Vagina (tissue), 2 donors: ENCODE measurements around the gene KIAA0513. TPM values are rescaled to one million over a fixed set of nuclear protein-coding genes. Genes with fewer than 3 reads are reported as not detected.

ENCODE experiments used
- DNase-seq, 2 donors: peaks; one replicate each; pipeline ENCODE4 v3.0.0-alpha.2; 2017; ENCODE audit errors: extremely low spot score in 2 of 2
- H3K27ac ChIP-seq: fragments of 200-600 bp; sonication (generic); one replicate; pipeline ENCODE4 v1.5.1; 2019
- H3K27me3 ChIP-seq: fragments of 200-600 bp; sonication (generic); one replicate; pipeline ENCODE4 v1.5.1; 2019
- H3K36me3 ChIP-seq, 2 donors: fragments of 200-600 bp; sonication (generic); one replicate each; pipeline ENCODE4 v1.5.1; 2017 to 2019
- H3K4me1 ChIP-seq: fragments of 200-600 bp; sonication (generic); one replicate; pipeline ENCODE4 v1.5.1; 2019
- H3K4me3 ChIP-seq, 2 donors: fragments of 200-600 bp; sonication (generic); 1 replicate in 1 of 2; 2 replicates in 1 of 2; pipeline ENCODE4 v1.5.1; 2016 to 2019
- H3K9me3 ChIP-seq: fragments of 200-600 bp; sonication (generic); one replicate; pipeline ENCODE4 v1.5.1; 2019
- CTCF ChIP-seq, 3 experiments: fragments of 450-650 bp in 2 of 3; fragments of 200-600 bp in 1 of 3; sonication (generic) in 1 of 3; IDR thresholded peaks; one replicate each; pipeline ENCODE4 v1.5.1; 2017 to 2019; ENCODE audit warnings: antibody characterized with exemption in 3 of 3, mild to moderate bottlenecking in 2 of 3, moderate library complexity in 2 of 3
- POLR2A ChIP-seq, 2 donors: fragments of 450-650 bp; IDR thresholded peaks; one replicate each; pipeline ENCODE4 v1.6.1; 2017; ENCODE audit warnings: antibody characterized with exemption in 2 of 2, mild to moderate bottlenecking in 2 of 2, moderate library complexity in 2 of 2
- POLR2AphosphoS5 ChIP-seq, 2 donors: sonication (generic); formaldehyde crosslinking; IDR thresholded peaks; one replicate each; pipeline ENCODE4 v1.9.0; 2017; ENCODE audit warnings: antibody characterized with exemption in 2 of 2, mild to moderate bottlenecking in 2 of 2, low read depth in 1 of 2; ENCODE audit not compliant: insufficient read depth in 1 of 2
- intact Hi-C: fragments of 100-400 bp; cut with DNase I; formaldehyde crosslinking; loops from one replicate; pipeline ENCODE4 v1.15.1; 2023
- total RNA-seq: library from RNA; depleted of rRNA; stranded (reverse); fragments of >200 nt; gene quantifications from one replicate; pipeline ENCODE4 v1.2.3, GENCODE V29; 2016

Gene KIAA0513
- 26.8 TPM for total RNA-seq

GRCh38 chr16:85027349-85027957, at the start of gene KIAA0513:
Gene KIAA0513, plus strand, starts transcription at chr16:85027795. Its CDS starts 39,277 bp downstream, at chr16:85067072.
- no peaks in the 10 kb centered on the region for H3K9me3 ChIP-seq
- no peak for DNase-seq
- peaks cover 34% of the 10 kb centered on the region for H3K4me1 ChIP-seq
- peak within 1 kb of the TSS; percentile 62 to 76 for H3K4me3 ChIP-seq
- H3K36me3 ChIP-seq = no peaks in the 10 kb centered on the region
- H3K27me3 ChIP-seq = no peaks in the 10 kb centered on the region
- intact Hi-C loops = loop anchor here (10.0 kb wide), 1 partner anchor 1513 kb away; no protein-coding TSS in a partner anchor
- H3K27ac ChIP-seq = peak within 1 kb of the TSS; percentile 90
- peak; percentile 82 to 98 for TF ChIP-seq POLR2A (IDR thresholded peaks at IDR 0.05)
- TF ChIP-seq POLR2AphosphoS5 (IDR thresholded peaks at IDR 0.05; ENCODE audit: insufficient read depth in 1 of 2, low read depth in 1 of 2) = peak; percentile 65 to 99
- TF ChIP-seq CTCF (IDR thresholded peaks at IDR 0.05) = peak in 2 of 3 experiments; percentile 23 to 31

GRCh38 chr16:84979516-84979915, 48.1 kb upstream of the KIAA0513 start:
- TF ChIP-seq POLR2AphosphoS5 (IDR thresholded peaks at IDR 0.05; ENCODE audit: insufficient read depth in 1 of 2, low read depth in 1 of 2) (no peak), CTCF (IDR thresholded peaks at IDR 0.05) (no peak), POLR2A (IDR thresholded peaks at IDR 0.05) (no peak)
- no peaks in the 10 kb centered on the region for H3K27me3 ChIP-seq
- peaks cover 15% of the 10 kb centered on the region for H3K4me1 ChIP-seq
- no peak overlapping the region for H3K4me3 ChIP-seq
- H3K36me3 ChIP-seq = peaks cover 0 to 56% of the 10 kb centered on the region in 2 donors
- intact Hi-C loops = no loop called here
- DNase-seq = no peak
- H3K27ac ChIP-seq = no peak overlapping the region
- no peaks in the 10 kb centered on the region for H3K9me3 ChIP-seq

DNA sequence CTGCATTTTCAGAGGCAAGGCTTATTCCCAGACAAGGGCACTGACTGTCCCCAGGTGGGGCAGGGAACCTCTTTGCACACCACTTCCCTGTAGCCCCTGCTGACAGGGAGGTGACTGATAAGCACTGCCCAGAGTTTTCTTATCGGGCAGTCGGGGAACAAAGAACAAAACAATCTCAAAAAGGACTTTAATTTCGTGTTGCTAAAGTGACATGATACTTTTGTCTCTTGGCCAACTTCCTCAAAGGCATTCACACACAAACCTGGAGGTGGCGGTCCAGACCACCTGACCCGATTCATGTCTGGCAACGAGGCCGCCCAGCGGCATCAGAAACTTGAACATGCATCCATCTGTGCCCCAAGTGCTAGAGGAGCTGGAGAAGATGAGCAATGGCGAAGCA, 45.2 kb upstream of the KIAA0513 start:
- Histone ChIP-seq H3K27me3 (no peaks in the 10 kb centered on the region), H3K27ac (peak overlapping the region; percentile 77), H3K4me1 (peaks cover 41% of the 10 kb centered on the region), H3K4me3 (no peak overlapping the region), H3K36me3 (peaks cover 0 to 34% of the 10 kb centered on the region in 2 donors), H3K9me3 (no peaks in the 10 kb centered on the region)
- no peak for TF ChIP-seq POLR2AphosphoS5 (IDR thresholded peaks at IDR 0.05; ENCODE audit: insufficient read depth in 1 of 2, low read depth in 1 of 2)
- TF ChIP-seq POLR2A (IDR thresholded peaks at IDR 0.05) = no peak
- no peak for TF ChIP-seq CTCF (IDR thresholded peaks at IDR 0.05)
- intact Hi-C loops = no loop called here
- DNase-seq = no peak

DNA sequence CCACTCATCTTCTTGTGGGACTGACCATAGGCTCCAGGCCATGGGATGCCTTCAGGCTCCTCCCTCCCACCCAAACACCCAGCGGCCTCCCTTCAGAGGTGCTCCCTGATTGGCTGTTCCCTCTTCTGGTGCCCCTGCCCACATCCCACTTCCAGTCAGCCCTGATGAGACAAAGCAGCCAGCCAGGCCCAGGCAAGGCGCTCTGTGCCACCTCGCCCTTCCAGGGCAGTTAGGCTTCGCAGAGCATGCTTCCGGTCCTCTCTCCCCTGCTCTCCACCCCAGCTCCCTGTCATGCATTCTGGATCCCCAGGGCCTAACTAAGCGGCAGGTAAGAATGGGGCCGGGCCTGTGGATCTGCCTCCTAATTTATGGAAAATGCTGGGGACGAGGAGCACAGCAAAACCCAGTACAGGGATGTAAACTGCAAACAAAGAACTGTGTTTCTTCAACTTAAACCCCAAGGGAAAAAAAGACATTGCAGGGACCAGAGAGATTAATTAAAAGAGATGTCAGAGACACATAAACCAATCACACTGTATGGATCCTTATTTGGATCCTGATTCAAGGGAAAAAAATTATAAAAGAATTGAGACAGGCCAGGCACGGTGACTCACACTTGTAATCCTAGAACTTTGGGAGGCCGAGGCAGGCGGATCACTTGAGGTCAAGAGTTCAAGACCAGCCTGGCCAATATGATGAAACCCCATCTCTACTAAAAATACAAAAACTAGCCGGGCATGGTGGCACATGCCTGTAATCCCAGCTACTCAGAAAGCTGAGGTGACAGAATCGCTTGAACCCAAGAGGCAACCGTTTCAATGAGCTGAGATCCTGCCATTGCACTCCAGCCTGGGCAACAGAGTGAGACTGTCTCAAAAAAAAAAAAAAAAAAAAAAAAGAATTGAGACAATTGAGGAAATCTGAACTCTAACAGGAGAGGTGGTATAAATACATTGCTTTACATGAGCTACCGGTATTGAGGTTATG, 42.2 kb upstream of the KIAA0513 start:
- Histone ChIP-seq H3K36me3 (peaks cover 0 to 52% of the 10 kb centered on the region in 2 donors), H3K4me3 (no peak overlapping the region), H3K4me1 (peaks cover 41% of the 10 kb centered on the region), H3K27me3 (no peaks in the 10 kb centered on the region), H3K9me3 (no peaks in the 10 kb centered on the region), H3K27ac (peak overlapping the region; percentile 77)
- no peak for DNase-seq
- intact Hi-C loops = no loop called here
- no peak for TF ChIP-seq CTCF (IDR thresholded peaks at IDR 0.05)
- TF ChIP-seq POLR2A (IDR thresholded peaks at IDR 0.05) = no peak
- TF ChIP-seq POLR2AphosphoS5 (IDR thresholded peaks at IDR 0.05; ENCODE audit: insufficient read depth in 1 of 2, low read depth in 1 of 2) = peak; percentile 23 to 32
